Measurements from ENCODE around the gene NEMF. TPM values are rescaled to one million over a fixed set of nuclear protein-coding genes. Genes with fewer than 3 reads are reported as not detected.
"Not testable (repeated sequence)": the region's sequence is repeated elsewhere in the genome, so short reads cannot be mapped to it uniquely, and the experiment has no call there.

The NEMF gene
- total RNA-seq, 1 donor = 63.9 TPM

GRCh38 chr14:49767571-49768300, 84.9 kb downstream of the NEMF start, which contains the start of gene KLHDC2:
Gene KLHDC2 (plus strand): TSS chr14:49768153. CDS start chr14:49768469, 316 bp downstream.
- no peak for TF ChIP-seq CTCF (IDR thresholded peaks at IDR 0.05; ENCODE audit: insufficient read depth, low read length)
- H3K4me3 ChIP-seq (ENCODE audit: low read depth, low read length) = peak within 1 kb of the TSS; percentile 80
- DNase-seq (ENCODE audit: low read depth) = peak; percentile 82

- DNase-seq (ENCODE audit: low read depth) = no peak
- TF ChIP-seq CTCF (IDR thresholded peaks at IDR 0.05; ENCODE audit: insufficient read depth, low read length) = no peak
- peak overlapping the region; percentile 67 for H3K4me3 ChIP-seq (ENCODE audit: low read depth, low read length)
Measured at GRCh38 chr14:49767270-49767570, 85.4 kb downstream of the NEMF start.

GRCh38 chr14:49766839-49767238, 85.7 kb downstream of the NEMF start:
- no peak for DNase-seq (ENCODE audit: low read depth)
- H3K4me3 ChIP-seq (ENCODE audit: low read depth, low read length) = peak overlapping the region; percentile 67
- TF ChIP-seq CTCF (IDR thresholded peaks at IDR 0.05; ENCODE audit: insufficient read depth, low read length) = no peak

GRCh38 chr14:49761839-49762551, 90.6 kb downstream of the NEMF start:
- TF ChIP-seq CTCF (IDR thresholded peaks at IDR 0.05; ENCODE audit: insufficient read depth, low read length) = no peak
- H3K4me3 ChIP-seq (ENCODE audit: low read depth, low read length) = no peak overlapping the region

GRCh38 chr14:49755378-49755777, 97.2 kb downstream of the NEMF start:
- peak; percentile 41 for DNase-seq (ENCODE audit: low read depth)
- H3K4me3 ChIP-seq (ENCODE audit: low read depth, low read length) = no peak overlapping the region
- TF ChIP-seq CTCF (IDR thresholded peaks at IDR 0.05; ENCODE audit: insufficient read depth, low read length) = no peak

More at GRCh38 chr14:49761839-49762551, 90.6 kb downstream of the NEMF start:
- no peak for DNase-seq (ENCODE audit: low read depth)

GRCh38 chr14:49754570-49755097, 98.0 kb downstream of the NEMF start:
- no peak for TF ChIP-seq CTCF (IDR thresholded peaks at IDR 0.05; ENCODE audit: insufficient read depth, low read length)
- no peak for DNase-seq (ENCODE audit: low read depth)
- no peak overlapping the region for H3K4me3 ChIP-seq (ENCODE audit: low read depth, low read length)

GRCh38 chr14:49746476-49746875, 106.1 kb downstream of the NEMF start:
- H3K4me3 ChIP-seq (ENCODE audit: low read depth, low read length); DNase-seq (ENCODE audit: low read depth): not testable (repeated sequence)
